Ishikawa (cell line): Measurements from ENCODE around the gene TPH2.

Experiments
- CEBPB ChIP-seq: IDR thresholded peaks from 2 replicates; pipeline ENCODE4 v1.6.1; 2012
- CREB1 ChIP-seq: IDR thresholded peaks from 2 replicates; pipeline ENCODE4 v1.6.1; 2012; ENCODE audit warnings: low read depth
- EGR1 ChIP-seq: IDR thresholded peaks from 2 replicates; pipeline ENCODE4 v1.6.1; 2012
- EP300 ChIP-seq: IDR thresholded peaks from 2 replicates; pipeline ENCODE4 v1.6.1; 2012; ENCODE audit warnings: borderline replicate concordance
- FOXM1 ChIP-seq: IDR thresholded peaks from 2 replicates; pipeline ENCODE4 v1.6.1; 2012; ENCODE audit warnings: low read depth, borderline replicate concordance
- MAX ChIP-seq: IDR thresholded peaks from 2 replicates; pipeline ENCODE4 v1.6.1; 2012
- NFIC ChIP-seq: IDR thresholded peaks from 2 replicates; pipeline ENCODE4 v1.6.1; 2012
- RAD21 ChIP-seq: IDR thresholded peaks from 2 replicates; pipeline ENCODE4 v1.6.1; 2012; ENCODE audit warnings: low read depth
- REST ChIP-seq: IDR thresholded peaks from 2 replicates; pipeline ENCODE4 v1.6.1; 2012; ENCODE audit warnings: low read depth, mild to moderate bottlenecking
- TAF1 ChIP-seq: IDR thresholded peaks from 2 replicates; pipeline ENCODE4 v1.6.1; 2012; ENCODE audit warnings: low read depth, mild to moderate bottlenecking
- TCF12 ChIP-seq: IDR thresholded peaks from 2 replicates; pipeline ENCODE4 v1.6.1; 2012; ENCODE audit warnings: low read depth
- TEAD4 ChIP-seq: IDR thresholded peaks from 2 replicates; pipeline ENCODE4 v1.6.1; 2012
- YY1 ChIP-seq: IDR thresholded peaks from 2 replicates; pipeline ENCODE4 v1.6.1; 2012; ENCODE audit warnings: low read depth
- ZBTB7A ChIP-seq: IDR thresholded peaks from 2 replicates; pipeline ENCODE4 v1.6.1; 2012; ENCODE audit warnings: low read depth
- TF ChIP-seq, protein P1 (sequence below): IDR thresholded peaks from 2 replicates; pipeline ENCODE4 v1.6.1; 2012

The TPH2 gene

DNA sequence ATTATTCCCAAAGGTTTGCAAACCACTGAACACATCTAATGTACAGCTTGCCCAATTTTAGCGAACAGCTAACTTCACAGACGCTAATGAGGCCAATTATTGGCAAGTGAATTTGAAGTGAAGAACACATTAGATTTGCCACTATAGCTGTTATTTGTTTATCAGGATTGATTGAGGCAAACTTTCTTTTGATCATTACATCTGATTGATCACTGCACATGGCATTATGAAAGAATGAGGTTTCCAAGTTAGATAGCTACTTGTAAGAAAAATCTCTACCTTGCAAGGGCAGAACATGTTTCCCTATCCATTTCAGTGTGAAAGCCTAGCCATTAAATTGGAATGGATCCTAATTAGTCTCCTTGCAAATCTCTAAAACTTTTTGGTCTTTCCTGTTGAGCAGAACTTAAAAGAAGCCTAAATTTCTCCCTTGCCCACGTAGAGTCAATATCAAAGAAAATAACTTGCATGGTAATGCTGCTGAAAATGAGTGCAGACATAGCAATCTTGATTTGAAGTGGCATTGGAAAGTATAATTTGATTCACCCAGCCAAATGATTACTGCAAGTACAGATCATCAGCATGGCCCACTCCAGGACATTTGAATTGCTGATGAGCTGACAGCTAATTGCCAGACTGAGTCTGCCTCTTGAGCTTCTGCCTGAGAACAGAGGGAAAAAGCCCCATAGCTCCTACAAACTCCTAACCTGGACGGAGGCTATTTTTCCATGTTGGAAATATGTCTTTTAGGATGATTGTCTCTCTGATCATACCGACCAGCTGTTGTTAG lies 98.6 kb downstream of the TPH2 start:
- TF ChIP-seq EP300, result no peak
- no peak for TF ChIP-seq NFIC
- no peak for TF ChIP-seq CEBPB
- no peak for TF ChIP-seq FOXM1
- TF ChIP-seq ZBTB7A, result no peak
- TF ChIP-seq TAF1, result no peak
- TF ChIP-seq MAX, result no peak
- TF ChIP-seq REST, result no peak
- TF ChIP-seq YY1, result no peak
- TF ChIP-seq, protein P1, sequence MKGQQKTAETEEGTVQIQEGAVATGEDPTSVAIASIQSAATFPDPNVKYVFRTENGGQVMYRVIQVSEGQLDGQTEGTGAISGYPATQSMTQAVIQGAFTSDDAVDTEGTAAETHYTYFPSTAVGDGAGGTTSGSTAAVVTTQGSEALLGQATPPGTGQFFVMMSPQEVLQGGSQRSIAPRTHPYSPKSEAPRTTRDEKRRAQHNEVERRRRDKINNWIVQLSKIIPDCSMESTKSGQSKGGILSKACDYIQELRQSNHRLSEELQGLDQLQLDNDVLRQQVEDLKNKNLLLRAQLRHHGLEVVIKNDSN, result no peak
- no peak for TF ChIP-seq EGR1
- TF ChIP-seq TCF12, result no peak
- TF ChIP-seq CREB1, result no peak
- no peak for TF ChIP-seq RAD21
- TF ChIP-seq TEAD4, result no peak

DNA sequence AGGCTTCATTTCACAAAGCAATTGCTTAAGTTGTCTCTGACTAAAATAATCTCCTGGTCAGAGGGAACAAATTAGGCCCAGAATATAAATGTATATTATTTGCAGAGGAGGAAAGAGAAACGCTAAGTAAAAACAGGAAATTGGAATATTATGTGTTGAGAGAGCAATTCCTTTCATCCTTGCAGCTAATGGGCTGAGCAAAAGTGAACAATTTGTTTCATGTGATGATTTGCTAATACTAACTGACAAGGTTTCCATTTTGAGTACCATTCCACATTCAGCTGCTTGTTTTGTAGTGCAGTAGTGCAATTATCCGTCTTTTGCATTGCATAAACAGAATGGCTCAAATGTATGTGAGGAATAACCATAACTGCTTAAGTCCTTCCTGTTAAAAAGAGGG lies 103.2 kb downstream of the TPH2 start:
- TF ChIP-seq YY1 (no peak), EP300 (no peak), RAD21 (no peak), TAF1 (no peak), FOXM1 (no peak), CEBPB (no peak), ZBTB7A (no peak), TEAD4 (no peak), NFIC (no peak), TCF12 (no peak), REST (no peak), CREB1 (no peak), EGR1 (no peak)
- TF ChIP-seq, protein P1, result no peak

- no peak for TF ChIP-seq FOXM1
- no peak for TF ChIP-seq MAX
- TF ChIP-seq CREB1, result no peak
- TF ChIP-seq TCF12, result no peak
- TF ChIP-seq ZBTB7A, result no peak
- no peak for TF ChIP-seq EGR1
- no peak for TF ChIP-seq TAF1
- no peak for TF ChIP-seq CEBPB
- TF ChIP-seq EP300, result no peak
- TF ChIP-seq, protein P1, result no peak
- no peak for TF ChIP-seq TEAD4
- TF ChIP-seq YY1, result no peak
These were observed 115.0 kb downstream of the TPH2 start for GRCh38 chr12:72053604-72054003.

DNA sequence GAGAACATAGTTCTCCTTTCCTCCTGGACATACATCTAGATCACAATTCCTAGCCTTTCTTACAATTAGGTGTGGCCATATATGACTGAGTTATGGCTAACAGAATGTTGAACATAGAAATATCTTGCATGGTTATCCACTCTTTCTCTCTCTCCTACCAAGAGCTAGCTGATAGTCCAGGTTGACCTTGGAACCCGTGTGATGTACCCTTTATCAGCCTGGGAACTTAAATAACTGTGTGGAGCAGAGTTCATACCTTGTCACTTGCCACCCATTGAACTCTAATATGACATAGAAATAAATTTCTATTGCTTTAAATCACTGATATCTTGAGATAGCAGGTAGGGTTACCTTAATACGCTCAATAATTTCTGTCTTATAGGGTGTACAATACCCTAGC lies 115.9 kb downstream of the TPH2 start:
- TF ChIP-seq RAD21 (no peak), FOXM1 (no peak), EGR1 (no peak), REST (no peak), ZBTB7A (no peak), MAX (no peak), YY1 (no peak), EP300 (no peak), CEBPB (no peak), TAF1 (no peak), CREB1 (no peak), NFIC (no peak), TEAD4 (no peak), TCF12 (no peak)
- TF ChIP-seq, protein P1, result no peak
